ENCODE measurements around the gene TIMM44. TPM values are rescaled to one million over a fixed set of nuclear protein-coding genes. Genes with fewer than 3 reads are reported as not detected.

Gene TIMM44
- total and polyA plus RNA-seq, 10 of the 15 experiments (the other 5 are each of a cell fraction or from before 2014, with no cell fraction given) = 6.6 to 90.7 (median 57.6) TPM

DNA sequence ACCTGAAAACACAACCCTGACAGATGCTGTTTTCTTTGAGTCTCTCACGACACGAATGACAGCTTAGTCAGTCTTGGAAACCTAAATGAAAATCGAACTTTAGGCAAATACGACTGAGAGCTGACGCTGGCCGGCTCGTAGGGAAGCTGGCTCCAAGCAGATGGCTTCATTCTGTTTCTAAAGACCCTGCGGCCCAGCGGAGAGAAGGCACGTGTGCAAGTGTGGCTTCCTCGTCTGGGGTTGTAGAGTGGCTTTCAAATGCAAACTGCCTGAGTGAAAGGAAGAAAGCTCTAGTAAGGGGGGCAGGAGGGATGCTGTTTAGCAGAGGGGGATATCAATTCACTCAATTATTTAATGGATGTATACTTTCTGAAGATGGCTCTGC is 26.1 kb upstream of the TIMM44 start:
- RAD21 ChIA-PET (ENCODE audit: unreplicated experiment) = no interaction called here
- Histone ChIP-seq H3K79me2 (ENCODE audit: control insufficient read depth, insufficient read depth, low read length) (no peaks in the 10 kb centered on the region), H3K27me3 (replicated peaks in 1 of 2; ENCODE audit: control insufficient read depth in 2 of 2, insufficient read depth in 2 of 2, low read length in 1 of 2) (no peaks in the 10 kb centered on the region), H3K36me3 (ENCODE audit: control insufficient read depth in 2 of 2, insufficient read depth in 2 of 2, low read length in 1 of 2) (peaks cover 40 to 42% of the 10 kb centered on the region in 2 experiments; a peak in 3 of 4 replicates), H3K27ac (ENCODE audit: control insufficient read depth, insufficient read depth) (no peak overlapping the region), H3K4me2 (ENCODE audit: control insufficient read depth, insufficient read depth) (no peak overlapping the region), H2AFZ (ENCODE audit: control insufficient read depth, low read depth, low read length) (no peak overlapping the region), H3K9ac (ENCODE audit: control insufficient read depth, insufficient read depth, low read length) (no peak overlapping the region), H4K20me1 (ENCODE audit: control insufficient read depth, insufficient read depth) (no peaks in the 10 kb centered on the region), H3K4me1 (ENCODE audit: control insufficient read depth, insufficient read depth, low read length) (no peaks in the 10 kb centered on the region), H3K9me3 (replicated peaks; ENCODE audit: control insufficient read depth, insufficient read depth, low read length) (no peaks in the 10 kb centered on the region), H3K4me3 (no peak overlapping the region)
- CTCF ChIA-PET = interaction anchor here (1.0 to 4.0 kb wide), 4 partner anchors 25 to 274 kb away, joined by 3 to 22 read pairs (median 6); partner anchors contain the start of gene TIMM44
- DNase-seq (ENCODE audit: low read depth, low spot score) = no peak
- POLR2A ChIA-PET = interaction anchor here (0.6 kb wide), 1 partner anchor 10 kb away, joined by 3 read pairs; no protein-coding TSS in a partner anchor
- no peak for FAIRE-seq
- TF ChIP-seq RBBP5 (conservative IDR thresholded peaks at IDR 0.05) (no peak), PML (IDR thresholded peaks at IDR 0.05; ENCODE audit: low read length) (no peak), POLR2A (IDR thresholded peaks at IDR 0.05; ENCODE audit: low read depth, low read length) (no peak), MTA3 (IDR thresholded peaks at IDR 0.05; ENCODE audit: borderline replicate concordance, low read length) (no peak), ZSCAN29 (IDR thresholded peaks at IDR 0.05) (no peak), CHD4 (IDR thresholded peaks at IDR 0.05) (no peak), HDAC2 (IDR thresholded peaks at IDR 0.05) (no peak), IKZF1 (conservative IDR thresholded peaks at IDR 0.05) (no peak), YBX1 (IDR thresholded peaks at IDR 0.05) (no peak), POLR2AphosphoS2 (IDR thresholded peaks at IDR 0.05; ENCODE audit: low read depth, low read length) (no peak), RFX5 (IDR thresholded peaks at IDR 0.05; ENCODE audit: low read depth, low read length) (no peak), MTA2 (IDR thresholded peaks at IDR 0.05; ENCODE audit: low read depth) (no peak), ZNF217 (IDR thresholded peaks at IDR 0.05) (no peak)
- TF ChIP-seq, protein P1, sequence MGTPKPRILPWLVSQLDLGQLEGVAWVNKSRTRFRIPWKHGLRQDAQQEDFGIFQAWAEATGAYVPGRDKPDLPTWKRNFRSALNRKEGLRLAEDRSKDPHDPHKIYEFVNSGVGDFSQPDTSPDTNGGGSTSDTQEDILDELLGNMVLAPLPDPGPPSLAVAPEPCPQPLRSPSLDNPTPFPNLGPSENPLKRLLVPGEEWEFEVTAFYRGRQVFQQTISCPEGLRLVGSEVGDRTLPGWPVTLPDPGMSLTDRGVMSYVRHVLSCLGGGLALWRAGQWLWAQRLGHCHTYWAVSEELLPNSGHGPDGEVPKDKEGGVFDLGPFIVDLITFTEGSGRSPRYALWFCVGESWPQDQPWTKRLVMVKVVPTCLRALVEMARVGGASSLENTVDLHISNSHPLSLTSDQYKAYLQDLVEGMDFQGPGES (IDR thresholded peaks at IDR 0.05) = no peak
- TF ChIP-seq, protein P2, sequence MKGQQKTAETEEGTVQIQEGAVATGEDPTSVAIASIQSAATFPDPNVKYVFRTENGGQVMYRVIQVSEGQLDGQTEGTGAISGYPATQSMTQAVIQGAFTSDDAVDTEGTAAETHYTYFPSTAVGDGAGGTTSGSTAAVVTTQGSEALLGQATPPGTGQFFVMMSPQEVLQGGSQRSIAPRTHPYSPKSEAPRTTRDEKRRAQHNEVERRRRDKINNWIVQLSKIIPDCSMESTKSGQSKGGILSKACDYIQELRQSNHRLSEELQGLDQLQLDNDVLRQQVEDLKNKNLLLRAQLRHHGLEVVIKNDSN (IDR thresholded peaks at IDR 0.05; ENCODE audit: borderline replicate concordance, extremely low read length, insufficient read depth, low read depth, low read length) = no peak
- TF ChIP-seq, protein P3, sequence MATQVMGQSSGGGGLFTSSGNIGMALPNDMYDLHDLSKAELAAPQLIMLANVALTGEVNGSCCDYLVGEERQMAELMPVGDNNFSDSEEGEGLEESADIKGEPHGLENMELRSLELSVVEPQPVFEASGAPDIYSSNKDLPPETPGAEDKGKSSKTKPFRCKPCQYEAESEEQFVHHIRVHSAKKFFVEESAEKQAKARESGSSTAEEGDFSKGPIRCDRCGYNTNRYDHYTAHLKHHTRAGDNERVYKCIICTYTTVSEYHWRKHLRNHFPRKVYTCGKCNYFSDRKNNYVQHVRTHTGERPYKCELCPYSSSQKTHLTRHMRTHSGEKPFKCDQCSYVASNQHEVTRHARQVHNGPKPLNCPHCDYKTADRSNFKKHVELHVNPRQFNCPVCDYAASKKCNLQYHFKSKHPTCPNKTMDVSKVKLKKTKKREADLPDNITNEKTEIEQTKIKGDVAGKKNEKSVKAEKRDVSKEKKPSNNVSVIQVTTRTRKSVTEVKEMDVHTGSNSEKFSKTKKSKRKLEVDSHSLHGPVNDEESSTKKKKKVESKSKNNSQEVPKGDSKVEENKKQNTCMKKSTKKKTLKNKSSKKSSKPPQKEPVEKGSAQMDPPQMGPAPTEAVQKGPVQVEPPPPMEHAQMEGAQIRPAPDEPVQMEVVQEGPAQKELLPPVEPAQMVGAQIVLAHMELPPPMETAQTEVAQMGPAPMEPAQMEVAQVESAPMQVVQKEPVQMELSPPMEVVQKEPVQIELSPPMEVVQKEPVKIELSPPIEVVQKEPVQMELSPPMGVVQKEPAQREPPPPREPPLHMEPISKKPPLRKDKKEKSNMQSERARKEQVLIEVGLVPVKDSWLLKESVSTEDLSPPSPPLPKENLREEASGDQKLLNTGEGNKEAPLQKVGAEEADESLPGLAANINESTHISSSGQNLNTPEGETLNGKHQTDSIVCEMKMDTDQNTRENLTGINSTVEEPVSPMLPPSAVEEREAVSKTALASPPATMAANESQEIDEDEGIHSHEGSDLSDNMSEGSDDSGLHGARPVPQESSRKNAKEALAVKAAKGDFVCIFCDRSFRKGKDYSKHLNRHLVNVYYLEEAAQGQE (IDR thresholded peaks at IDR 0.05; ENCODE audit: low read depth, low read length) = no peak
- TF ChIP-seq, protein P4, sequence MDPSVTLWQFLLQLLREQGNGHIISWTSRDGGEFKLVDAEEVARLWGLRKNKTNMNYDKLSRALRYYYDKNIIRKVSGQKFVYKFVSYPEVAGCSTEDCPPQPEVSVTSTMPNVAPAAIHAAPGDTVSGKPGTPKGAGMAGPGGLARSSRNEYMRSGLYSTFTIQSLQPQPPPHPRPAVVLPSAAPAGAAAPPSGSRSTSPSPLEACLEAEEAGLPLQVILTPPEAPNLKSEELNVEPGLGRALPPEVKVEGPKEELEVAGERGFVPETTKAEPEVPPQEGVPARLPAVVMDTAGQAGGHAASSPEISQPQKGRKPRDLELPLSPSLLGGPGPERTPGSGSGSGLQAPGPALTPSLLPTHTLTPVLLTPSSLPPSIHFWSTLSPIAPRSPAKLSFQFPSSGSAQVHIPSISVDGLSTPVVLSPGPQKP (IDR thresholded peaks at IDR 0.05; ENCODE audit: low read depth, low read length) = no peak
- TF ChIP-seq, protein P5, sequence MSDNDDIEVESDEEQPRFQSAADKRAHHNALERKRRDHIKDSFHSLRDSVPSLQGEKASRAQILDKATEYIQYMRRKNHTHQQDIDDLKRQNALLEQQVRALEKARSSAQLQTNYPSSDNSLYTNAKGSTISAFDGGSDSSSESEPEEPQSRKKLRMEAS (IDR thresholded peaks at IDR 0.05; ENCODE audit: low read depth, low read length) = no peak
- ATAC-seq = no peak
- WGBS (ENCODE audit: insufficient coverage, insufficient replicate concordance, low lambda C conversion rate, missing lambda C conversion rate) = 95% methylated on average over 11 of the region's 11 CpGs
- SMC1A ChIA-PET (ENCODE audit: uncharacterized antibody, unreplicated experiment) = interaction anchor here (1.2 kb wide), 1 partner anchor 36 kb away, joined by 3 read pairs; the partner anchor contains the start of gene ELAVL1
- intact Hi-C loops (cut with micrococcal nuclease; ENCODE audit: unreplicated experiment) = no loop called here
- in situ Hi-C loops (cut with MboI) = no loop called here
- TSS peak; percentile 31 for BruUV-seq (replicated peaks)

Data from GM12878 (cell line).